Gastrocnemius medialis (tissue), 4 donors: ENCODE results near the gene DNAJC5G.

ENCODE experiments used
- POLR2A ChIP-seq, 2 donors: fragments of 450-650 bp; IDR thresholded peaks; one replicate each; pipeline ENCODE4 v1.6.1; 2017; ENCODE audit warnings: antibody characterized with exemption in 2 of 2, mild to moderate bottlenecking in 2 of 2, moderate library complexity in 2 of 2
- TF ChIP-seq, protein P1 (sequence below), 5 experiments: fragments of 450-650 bp in 3 of 5; fragments of 200-600 bp in 2 of 5; sonication (generic) in 2 of 5; IDR thresholded peaks in 4 of 5; conservative IDR thresholded peaks in 1 of 5; 1 replicate in 4 of 5; 2 replicates in 1 of 5; pipeline ENCODE4 v1.5.1; 2016 to 2019; ENCODE audit warnings: antibody characterized with exemption in 5 of 5, mild to moderate bottlenecking in 3 of 5, moderate library complexity in 3 of 5

DNA sequence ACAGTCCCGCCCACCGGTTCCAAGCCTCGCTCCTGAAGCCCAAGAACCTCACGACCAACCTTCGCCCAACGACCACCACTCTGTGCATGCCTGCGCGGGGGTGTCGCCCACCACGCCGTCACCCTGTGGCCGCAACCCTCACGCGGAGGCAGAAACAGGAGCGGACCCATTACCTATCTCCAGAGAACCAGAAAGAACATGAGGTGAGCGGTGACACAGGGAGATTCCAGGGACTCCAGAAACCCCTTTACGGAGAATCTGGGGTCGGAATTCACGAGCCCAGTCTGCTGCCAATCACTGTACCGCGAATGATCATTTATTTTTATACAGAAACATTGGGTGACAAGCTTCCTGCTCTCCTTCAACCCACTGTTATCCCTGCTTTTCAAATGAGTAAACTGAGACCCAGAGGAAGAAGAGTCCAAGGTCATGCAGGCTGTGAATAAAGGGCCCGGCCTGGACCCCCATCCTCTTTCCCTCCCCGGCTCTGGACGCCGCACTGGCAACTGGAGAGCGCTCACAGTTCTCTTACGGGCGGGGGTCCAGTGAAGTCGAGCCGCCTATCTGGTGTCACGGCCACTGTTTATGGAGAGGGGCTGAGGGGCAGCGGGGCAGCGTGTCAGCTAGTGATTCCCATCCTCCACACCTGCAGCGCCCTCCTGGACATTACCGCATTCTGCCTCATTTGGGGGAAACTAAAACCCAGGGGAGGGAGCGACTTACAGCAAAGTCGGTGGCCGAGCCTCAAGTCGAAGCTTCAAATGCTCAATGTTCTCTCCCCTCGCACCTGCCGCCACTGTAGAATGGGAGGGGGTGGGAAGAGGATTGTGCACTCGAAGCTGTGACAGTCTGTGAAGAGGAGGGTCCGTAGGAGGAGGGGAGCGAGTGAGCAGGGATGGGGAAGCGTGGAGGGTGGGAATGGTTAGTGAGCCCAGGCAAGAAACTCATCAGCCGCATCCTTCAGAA lies 11.7 kb upstream of the DNAJC5G start:
- TF ChIP-seq, protein P1, sequence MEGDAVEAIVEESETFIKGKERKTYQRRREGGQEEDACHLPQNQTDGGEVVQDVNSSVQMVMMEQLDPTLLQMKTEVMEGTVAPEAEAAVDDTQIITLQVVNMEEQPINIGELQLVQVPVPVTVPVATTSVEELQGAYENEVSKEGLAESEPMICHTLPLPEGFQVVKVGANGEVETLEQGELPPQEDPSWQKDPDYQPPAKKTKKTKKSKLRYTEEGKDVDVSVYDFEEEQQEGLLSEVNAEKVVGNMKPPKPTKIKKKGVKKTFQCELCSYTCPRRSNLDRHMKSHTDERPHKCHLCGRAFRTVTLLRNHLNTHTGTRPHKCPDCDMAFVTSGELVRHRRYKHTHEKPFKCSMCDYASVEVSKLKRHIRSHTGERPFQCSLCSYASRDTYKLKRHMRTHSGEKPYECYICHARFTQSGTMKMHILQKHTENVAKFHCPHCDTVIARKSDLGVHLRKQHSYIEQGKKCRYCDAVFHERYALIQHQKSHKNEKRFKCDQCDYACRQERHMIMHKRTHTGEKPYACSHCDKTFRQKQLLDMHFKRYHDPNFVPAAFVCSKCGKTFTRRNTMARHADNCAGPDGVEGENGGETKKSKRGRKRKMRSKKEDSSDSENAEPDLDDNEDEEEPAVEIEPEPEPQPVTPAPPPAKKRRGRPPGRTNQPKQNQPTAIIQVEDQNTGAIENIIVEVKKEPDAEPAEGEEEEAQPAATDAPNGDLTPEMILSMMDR (IDR thresholded peaks at IDR 0.05 in 4 of 5, conservative IDR thresholded peaks at IDR 0.05 in 1 of 5), result no peak
- no peak for TF ChIP-seq POLR2A (IDR thresholded peaks at IDR 0.05)
